Fibroblast of lung (primary cell): ENCODE data around the gene PSMG4. TPM values are rescaled to one million over a fixed set of nuclear protein-coding genes. Genes with fewer than 3 reads are reported as not detected.

Experiments used
- DNase-seq, 2 donors: peaks; one replicate each; pipeline versions ENCODE4 v3.0.0 to v3.0.0-alpha.2; 2010; ENCODE audit warnings: low read depth in 2 of 2
- H2AFZ ChIP-seq: 2 replicates; pipeline ENCODE4 v1.5.1; 2012; ENCODE audit warnings: low read length, control low read depth, inconsistent platforms
- H3K27ac ChIP-seq: 2 replicates; pipeline ENCODE4 v1.5.1; 2011; ENCODE audit warnings: low read length, control low read depth; ENCODE audit not compliant: insufficient read depth
- H3K27me3 ChIP-seq: 2 replicates; pipeline ENCODE4 v1.5.1; 2011; ENCODE audit warnings: mild to moderate bottlenecking, low read length; ENCODE audit not compliant: control insufficient read depth, insufficient read depth
- H3K36me3 ChIP-seq: 2 replicates; pipeline ENCODE4 v1.5.1; 2011; ENCODE audit warnings: low read length; ENCODE audit not compliant: control insufficient read depth, insufficient read depth
- H3K4me1 ChIP-seq: 2 replicates; pipeline ENCODE4 v1.5.1; 2011; ENCODE audit warnings: low read length; ENCODE audit not compliant: control insufficient read depth, insufficient read depth; ENCODE audit errors: extremely low read depth
- H3K4me2 ChIP-seq: 2 replicates; pipeline ENCODE4 v1.5.1; 2011; ENCODE audit warnings: low read length, control low read depth; ENCODE audit not compliant: insufficient read depth; ENCODE audit errors: extremely low read depth
- H3K4me3 ChIP-seq, 4 experiments: fragments of 200-600 bp in 1 of 4; sonication (generic) in 1 of 4; replicated peaks in 1 of 4; 2 replicates each; pipeline ENCODE4 v1.5.1; 2011 to 2016; ENCODE audit warnings: low read length in 4 of 4, low read depth in 3 of 4, mild to moderate bottlenecking in 3 of 4, control low read depth in 2 of 4, inconsistent platforms in 1 of 4, mixed read lengths in 1 of 4; ENCODE audit not compliant: insufficient read depth in 1 of 4; ENCODE audit errors: control extremely low read depth in 1 of 4
- H3K79me2 ChIP-seq: 2 replicates; pipeline ENCODE4 v1.5.1; 2012; ENCODE audit warnings: mild to moderate bottlenecking, low read length, inconsistent platforms; ENCODE audit not compliant: control insufficient read depth, insufficient read depth
- H3K9ac ChIP-seq: 2 replicates; pipeline ENCODE4 v1.5.1; 2011; ENCODE audit warnings: mild to moderate bottlenecking, low read length, control low read depth; ENCODE audit not compliant: insufficient read depth
- H3K9me3 ChIP-seq: 2 replicates; pipeline ENCODE4 v1.5.1; 2012; ENCODE audit warnings: low read depth, low read length; ENCODE audit not compliant: control insufficient read depth, insufficient read depth
- H4K20me1 ChIP-seq: 2 replicates; pipeline ENCODE4 v1.5.1; 2011; ENCODE audit warnings: low read length; ENCODE audit not compliant: control insufficient read depth, insufficient read depth; ENCODE audit errors: extremely low read depth
- CTCF ChIP-seq, 2 donors: IDR thresholded peaks in 1 of 2; conservative IDR thresholded peaks in 1 of 2; 1 replicate in 1 of 2; 2 replicates in 1 of 2; pipeline ENCODE4 v1.5.1; 2011 to 2012; ENCODE audit warnings: low read length in 2 of 2, control low read depth in 1 of 2, inconsistent platforms in 1 of 2, low read depth in 1 of 2, mild to moderate bottlenecking in 1 of 2
- EZH2 ChIP-seq: IDR thresholded peaks from 2 replicates; pipeline ENCODE4 v1.5.1; 2012; ENCODE audit warnings: low read length, control low read depth, mild to moderate bottlenecking; ENCODE audit errors: missing control alignments
- polyA plus RNA-seq, 2 donors: library from polyadenylated mRNA; depleted of rRNA in 1 of 2; stranded (reverse) in 1 of 2; unstranded in 1 of 2; fragments of >200 nt; gene quantifications; 2 replicates each; pipeline ENCODE4 v1.2.1, GENCODE V29; 2011 to 2012; ENCODE audit warnings: missing spikeins in 1 of 2
- total RNA-seq: library from RNA; depleted of rRNA; stranded (reverse); fragments of >200 nt; gene quantifications from 2 replicates; pipeline ENCODE4 v1.2.1, GENCODE V29; 2014

PSMG4 gene
- total and polyA plus RNA-seq, 2 donors (not counting 1 experiment from before 2014, with no cell fraction given): 12.5 to 34.2 TPM

GRCh38 chr6:3277851-3278416 is 19.2 kb downstream of the PSMG4 start:
- TF ChIP-seq EZH2: no peak
- TF ChIP-seq CTCF (conservative IDR thresholded peaks at IDR 0.05 in 1 of 2, IDR thresholded peaks at IDR 0.05 in 1 of 2; ENCODE audit: low read depth in 1 of 2, low read length in 2 of 2): no peak
- DNase-seq: no peak
- no peak overlapping the region for H3K4me3 ChIP-seq
- H3K4me2 ChIP-seq: no peak overlapping the region
- H3K27me3 ChIP-seq: no peaks in the 10 kb centered on the region
- peaks cover 5% of the 10 kb centered on the region for H3K4me1 ChIP-seq
- H3K27ac ChIP-seq: no peak overlapping the region
- H2AFZ ChIP-seq: no peak overlapping the region
- H4K20me1 ChIP-seq: no peaks in the 10 kb centered on the region
- H3K36me3 ChIP-seq: no peaks in the 10 kb centered on the region
- H3K9me3 ChIP-seq: no peaks in the 10 kb centered on the region
- no peak overlapping the region for H3K9ac ChIP-seq
- H3K79me2 ChIP-seq: no peaks in the 10 kb centered on the region

GRCh38 chr6:3278691-3279090 is 19.9 kb downstream of the PSMG4 start:
- H3K9me3 ChIP-seq: no peaks in the 10 kb centered on the region
- TF ChIP-seq CTCF (conservative IDR thresholded peaks at IDR 0.05 in 1 of 2, IDR thresholded peaks at IDR 0.05 in 1 of 2; ENCODE audit: low read depth in 1 of 2, low read length in 2 of 2): no peak
- TF ChIP-seq EZH2: no peak
- no peak for DNase-seq
- peaks cover 5% of the 10 kb centered on the region for H3K4me1 ChIP-seq
- H3K27me3 ChIP-seq: no peaks in the 10 kb centered on the region
- H3K9ac ChIP-seq: no peak overlapping the region
- no peaks in the 10 kb centered on the region for H3K36me3 ChIP-seq
- H3K27ac ChIP-seq: no peak overlapping the region
- no peaks in the 10 kb centered on the region for H4K20me1 ChIP-seq
- no peak overlapping the region for H3K4me2 ChIP-seq
- H3K79me2 ChIP-seq: no peaks in the 10 kb centered on the region
- H2AFZ ChIP-seq: no peak overlapping the region
- no peak overlapping the region for H3K4me3 ChIP-seq

GRCh38 chr6:3280091-3280490 is 21.3 kb downstream of the PSMG4 start:
- no peak for DNase-seq

More at GRCh38 chr6:3280091-3280490, 21.3 kb downstream of the PSMG4 start:
- TF ChIP-seq EZH2 (no peak), CTCF (conservative IDR thresholded peaks at IDR 0.05 in 1 of 2, IDR thresholded peaks at IDR 0.05 in 1 of 2; ENCODE audit: low read depth in 1 of 2, low read length in 2 of 2) (no peak)
- H3K27ac ChIP-seq: no peak overlapping the region
- no peaks in the 10 kb centered on the region for H3K36me3 ChIP-seq
- H3K9ac ChIP-seq: no peak overlapping the region
- H2AFZ ChIP-seq: no peak overlapping the region
- no peak overlapping the region for H3K4me3 ChIP-seq
- H3K4me2 ChIP-seq: no peak overlapping the region
- no peaks in the 10 kb centered on the region for H3K27me3 ChIP-seq
- H3K4me1 ChIP-seq: peaks cover 5% of the 10 kb centered on the region
- H3K9me3 ChIP-seq: no peaks in the 10 kb centered on the region
- H4K20me1 ChIP-seq: no peaks in the 10 kb centered on the region
- no peaks in the 10 kb centered on the region for H3K79me2 ChIP-seq
